HUDEP-2 (cell line): Measurements from ENCODE around the gene GPATCH11.

ENCODE experiments used
- DNase-seq, 76 experiments: peaks; one replicate each; lab custom pipeline; 2025; ENCODE audit not compliant: unreplicated experiment in 76 of 76; lab: John Stamatoyannopoulos, UW

GPATCH11 gene

GRCh38 chr2:37083873-37084794 is at the start of gene GPATCH11, which contains the start of gene HEATR5B:
Gene GPATCH11 (plus strand): TSS chr2:37084518. CDS start chr2:37088382, 3,864 bp downstream.
Gene HEATR5B (minus strand): TSS chr2:37084372. CDS start chr2:37083414, 958 bp downstream.
- peak; percentile 19 to 95 (median 85) for DNase-seq

- DNase-seq = no peak
Observed at GRCh38 chr2:37037771-37038170, 46.5 kb upstream of the GPATCH11 start.

- no peak for DNase-seq
Observed at GRCh38 chr2:37039580-37039979, 44.7 kb upstream of the GPATCH11 start.

DNA sequence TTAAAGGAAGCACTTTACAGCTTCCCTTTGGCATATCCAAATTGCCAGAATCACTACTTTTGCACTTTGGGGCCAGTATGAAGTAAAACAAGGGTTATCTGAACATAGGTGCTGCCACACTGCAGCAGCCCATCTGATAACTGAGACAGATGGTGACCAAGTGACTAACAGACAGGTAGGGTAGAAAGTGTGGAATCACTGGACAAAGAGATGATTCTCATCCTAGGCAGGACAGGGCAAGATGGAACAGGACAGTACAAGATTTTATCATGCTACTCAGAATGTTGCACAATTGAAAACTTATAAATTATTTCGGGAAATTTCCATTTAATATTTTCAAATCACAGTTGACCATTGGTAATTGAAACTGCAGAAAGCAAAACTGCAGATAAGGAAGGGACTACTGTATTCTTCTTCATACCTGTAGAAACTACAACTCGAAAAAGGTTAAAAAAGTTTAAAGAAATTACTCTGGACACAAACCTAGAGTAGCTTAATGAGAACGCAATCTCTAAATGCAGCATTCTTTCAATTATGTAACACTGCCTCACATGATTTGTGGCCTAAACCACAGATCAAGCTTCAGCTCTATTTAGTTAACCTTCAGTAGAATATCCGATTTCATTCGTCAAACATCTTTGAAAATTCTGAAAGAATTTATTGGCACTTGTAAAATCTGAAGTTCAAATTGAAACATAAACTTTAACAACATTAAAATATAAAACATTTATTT is 31.6 kb upstream of the GPATCH11 start:
- no peak for DNase-seq

DNA sequence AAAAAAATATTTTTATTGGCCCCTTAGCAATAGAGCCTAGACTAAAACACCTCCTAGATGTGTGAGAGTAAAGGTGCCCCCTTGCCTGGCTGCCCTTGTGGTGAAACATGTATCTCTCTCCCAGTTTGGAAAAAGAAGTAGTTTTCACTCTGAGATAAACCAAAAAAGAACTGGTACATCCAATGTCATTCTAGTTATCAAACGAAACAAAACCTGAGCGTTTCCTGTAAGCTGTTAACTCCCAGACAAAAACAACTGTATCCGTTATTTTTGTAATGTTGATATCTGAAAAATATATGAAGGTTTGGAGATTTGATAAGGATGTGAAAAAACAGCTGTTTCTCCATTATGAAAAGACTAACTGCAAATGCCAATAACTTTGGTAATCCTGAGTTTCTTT is 24.5 kb upstream of the GPATCH11 start:
- DNase-seq = peak in 1 of 76 experiments; percentile 6

DNA sequence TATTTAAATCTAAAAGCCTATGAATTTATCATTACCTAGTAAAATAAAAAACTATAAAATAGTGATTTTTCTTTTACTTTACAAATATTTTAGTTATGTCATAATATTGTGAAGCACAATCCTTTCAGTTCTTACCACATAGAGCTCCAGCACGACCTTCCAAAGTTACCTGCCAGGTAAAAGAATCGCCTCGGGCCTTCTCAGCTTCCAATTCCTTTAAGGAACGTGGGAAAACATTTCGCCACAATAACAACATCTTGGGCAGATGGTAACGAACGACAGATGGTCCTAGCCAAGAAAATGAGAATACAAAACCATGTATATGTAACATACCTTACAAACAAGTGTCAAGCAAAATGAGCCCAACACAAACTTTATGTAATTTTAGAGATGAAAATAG is 23.9 kb upstream of the GPATCH11 start:
- no peak for DNase-seq

DNA sequence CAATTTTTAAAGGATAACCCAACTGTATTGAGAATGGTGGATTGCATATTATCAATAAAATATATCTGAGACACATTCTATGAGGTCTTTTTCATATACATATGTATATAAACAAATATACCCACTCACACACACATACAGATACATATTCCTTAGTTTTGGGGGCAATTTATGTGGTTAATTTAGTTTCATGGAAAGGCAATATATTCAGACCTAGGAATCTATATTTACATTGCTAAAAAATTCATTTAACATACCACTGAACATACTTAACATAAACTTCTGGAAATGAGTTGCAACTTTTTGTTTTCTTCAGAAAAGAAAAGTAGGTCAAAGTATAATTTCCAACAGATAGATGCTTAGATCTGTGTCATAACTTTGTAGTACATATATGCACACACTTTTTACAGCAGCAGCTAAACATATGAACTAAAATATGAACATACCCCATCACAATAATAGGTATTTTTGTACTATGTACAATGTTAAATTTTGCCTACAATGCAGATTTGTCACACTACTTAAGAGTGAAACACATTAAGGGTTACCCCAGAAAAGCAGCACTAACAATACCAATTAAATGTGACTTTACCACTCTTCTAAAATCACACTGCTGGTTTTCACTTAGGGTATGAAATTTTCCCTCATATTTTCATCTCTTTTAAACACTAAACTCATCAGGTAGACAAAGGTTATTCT is 23.2 kb upstream of the GPATCH11 start:
- DNase-seq = no peak

DNA sequence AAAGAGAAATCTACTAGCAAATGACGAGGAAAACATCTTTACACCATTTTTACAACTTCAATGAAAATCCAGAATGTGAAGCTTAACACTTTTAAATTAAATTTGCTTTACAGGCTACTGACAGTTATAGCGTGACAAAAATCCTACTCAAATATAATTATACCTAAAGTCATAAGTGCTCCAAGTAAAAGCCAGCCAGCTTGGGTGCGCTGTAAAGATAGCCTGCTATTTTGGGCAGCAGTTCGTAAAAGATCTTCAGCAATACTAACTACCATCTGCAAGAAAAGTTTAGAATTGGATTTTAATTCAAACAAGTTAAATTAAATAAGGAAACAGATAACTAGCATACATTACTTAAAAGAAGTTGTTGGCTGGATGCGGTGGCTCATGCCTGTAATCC is 22.5 kb upstream of the GPATCH11 start:
- no peak for DNase-seq

DNA sequence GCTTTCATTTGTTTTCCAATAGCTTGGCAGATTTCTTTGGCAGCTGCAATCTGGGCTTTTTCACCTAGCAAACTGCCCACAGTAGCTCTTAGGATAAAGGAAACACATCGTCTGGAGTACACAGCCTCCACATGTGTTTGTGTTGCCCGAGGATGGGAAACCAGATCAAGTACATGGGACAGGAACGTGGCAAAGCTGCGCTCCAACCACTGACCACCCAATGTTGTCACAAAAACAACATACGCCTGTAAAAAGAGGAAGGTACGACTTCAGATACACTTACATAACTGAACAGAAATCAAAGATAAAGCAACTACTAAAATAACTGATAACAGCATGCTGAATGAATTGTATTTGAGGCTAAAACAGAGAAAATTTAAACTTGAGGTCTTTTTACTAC is 15.6 kb upstream of the GPATCH11 start:
- no peak for DNase-seq

DNA sequence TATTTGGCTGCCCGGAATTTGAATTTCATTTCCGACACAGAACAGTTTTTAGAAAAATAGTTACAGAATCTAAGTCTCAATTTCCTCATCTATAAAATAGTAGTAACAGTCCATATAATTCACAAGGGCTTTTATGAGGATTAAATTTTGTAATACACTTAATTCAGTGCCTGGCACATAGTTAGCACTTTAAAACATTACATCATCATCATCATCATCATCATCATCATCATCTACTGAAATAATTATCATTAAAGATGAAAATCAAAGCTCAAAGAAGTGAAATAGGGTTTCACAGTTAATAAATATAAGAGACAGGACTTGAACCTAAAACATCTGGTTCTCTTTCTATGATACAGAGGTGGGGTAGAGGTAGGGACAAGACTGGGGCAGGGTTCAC is 13.4 kb upstream of the GPATCH11 start:
- no peak for DNase-seq

GRCh38 chr2:37080266-37080665 is 4.1 kb upstream of the GPATCH11 start:
- DNase-seq = no peak

- DNase-seq = no peak
Observed at GRCh38 chr2:37080689-37081088, 3.6 kb upstream of the GPATCH11 start.

- DNase-seq = no peak
Observed at GRCh38 chr2:37084797-37085196, 479 bp downstream of the GPATCH11 start.

DNA sequence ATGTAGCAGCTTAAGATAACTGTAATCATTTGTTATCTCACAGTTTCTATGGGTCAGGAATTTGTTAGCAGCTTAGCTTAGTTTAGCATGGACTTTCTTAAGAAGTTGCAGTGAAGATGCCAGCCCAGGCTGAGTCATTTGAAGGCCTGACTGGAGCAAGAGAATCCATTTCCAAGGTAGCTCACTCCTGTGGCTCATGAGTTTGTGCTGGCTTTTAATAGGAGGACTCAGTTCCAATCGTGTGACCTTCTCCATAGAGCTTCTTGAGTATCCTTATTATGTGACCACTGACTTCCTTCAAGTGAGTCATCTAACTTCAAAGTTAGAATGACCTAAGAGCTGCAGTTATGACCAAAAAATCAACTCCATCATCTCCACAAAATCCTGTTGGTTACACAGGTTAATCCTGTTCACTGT is 1.4 kb downstream of the GPATCH11 start:
- DNase-seq = peak in 8 of 76 experiments; percentile 1 to 19 (median 2)

- DNase-seq = no peak
Observed at GRCh38 chr2:37090019-37090477, 5.7 kb downstream of the GPATCH11 start.

DNA sequence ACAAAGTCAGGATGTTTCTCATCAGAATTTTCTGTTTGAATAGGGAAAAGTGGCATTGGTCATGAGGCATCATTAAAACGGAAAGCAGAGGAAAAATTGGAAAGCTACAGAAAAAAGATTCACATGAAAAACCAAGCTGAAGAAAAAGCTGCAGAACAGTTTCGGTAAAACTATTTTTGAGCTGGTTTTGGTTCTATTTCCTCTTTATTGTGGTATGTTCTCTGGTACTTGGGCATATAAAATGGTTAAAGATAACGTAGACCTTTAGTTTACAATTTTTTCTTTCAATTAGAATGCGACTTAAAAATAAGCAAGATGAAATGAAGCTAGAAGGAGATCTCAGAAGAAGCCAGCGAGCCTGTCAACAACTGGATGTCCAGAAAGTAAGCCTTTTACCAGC is 7.6 kb downstream of the GPATCH11 start:
- no peak for DNase-seq

GRCh38 chr2:37096568-37096967 is 12.2 kb downstream of the GPATCH11 start:
- no peak for DNase-seq

- no peak for DNase-seq
Observed at GRCh38 chr2:37098416-37099118, 14.2 kb downstream of the GPATCH11 start.

DNA sequence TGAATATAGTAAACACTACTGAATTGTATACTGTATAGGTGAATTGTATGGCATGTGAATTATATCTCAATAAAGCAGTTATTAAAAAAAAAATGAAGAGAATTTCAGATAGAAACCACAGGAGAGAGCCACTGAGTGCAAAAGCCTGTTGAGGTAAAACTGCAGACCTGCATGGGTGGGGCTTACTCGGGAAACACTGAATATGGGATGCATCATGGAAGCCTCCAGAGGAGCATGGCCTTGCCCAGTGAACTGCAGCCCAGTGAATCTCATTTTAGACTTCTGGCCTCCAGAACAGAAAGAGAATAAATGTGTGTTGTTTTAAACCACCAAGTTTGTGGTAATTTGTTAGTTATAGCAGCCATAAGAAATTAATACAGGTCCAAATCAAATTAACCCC is 15.7 kb downstream of the GPATCH11 start:
- DNase-seq = no peak

DNA sequence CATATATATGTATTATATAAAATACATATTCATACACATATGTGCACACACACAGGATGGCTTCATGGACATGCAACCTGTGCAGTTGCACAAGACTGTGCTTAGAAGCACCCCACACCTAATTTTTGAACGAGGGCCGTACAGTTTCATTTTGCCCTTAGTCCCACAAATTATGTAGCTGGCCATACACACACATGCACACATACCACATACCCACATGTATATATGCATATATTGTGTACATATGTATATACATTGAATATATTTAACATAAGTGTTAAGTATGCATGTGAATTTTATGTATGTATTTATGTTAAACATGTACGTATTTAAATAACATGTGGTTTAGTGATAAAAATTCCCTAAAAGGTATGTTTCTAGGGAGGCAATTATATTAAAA is 18.3 kb downstream of the GPATCH11 start:
- DNase-seq = no peak
